Occipital lobe (tissue), 2 donors: Measurements from ENCODE around the gene FURIN. TPM values are rescaled to one million over a fixed set of nuclear protein-coding genes. Genes with fewer than 3 reads are reported as not detected.
"Not testable (repeated sequence)": the region's sequence is repeated elsewhere in the genome, so short reads cannot be mapped to it uniquely, and the experiment has no call there.

Experiments used
- DNase-seq: peaks from one replicate; lab custom pipeline; 2025; lab: John Stamatoyannopoulos, UW
- total RNA-seq: library from RNA; depleted of rRNA; stranded (reverse); fragments of >200 nt; gene quantifications from one replicate; pipeline ENCODE4 v1.2.3, GENCODE V29; 2014

FURIN gene
- total RNA-seq, 1 donor from 2014 or later, result 8.7 TPM

DNA sequence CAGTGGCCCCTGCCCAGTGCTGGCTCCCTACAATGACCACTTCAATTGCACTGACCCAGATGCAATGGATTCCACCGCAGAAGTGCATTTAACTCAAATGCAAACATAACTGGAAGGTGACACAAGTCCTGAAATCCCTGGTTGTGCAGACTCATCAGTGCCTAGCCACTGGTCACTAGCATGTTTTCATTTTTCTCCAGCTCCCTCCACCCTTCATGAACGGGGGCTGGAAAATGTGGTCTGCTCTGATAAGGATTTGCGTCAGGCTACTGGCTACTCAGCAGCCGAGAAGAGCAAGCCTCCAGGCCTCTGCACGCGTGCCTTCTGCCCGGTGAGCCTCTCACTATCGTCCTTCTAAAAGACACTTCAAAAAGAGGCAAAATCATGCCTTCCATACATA, 27.4 kb upstream of the FURIN start:
- no peak for DNase-seq

DNA sequence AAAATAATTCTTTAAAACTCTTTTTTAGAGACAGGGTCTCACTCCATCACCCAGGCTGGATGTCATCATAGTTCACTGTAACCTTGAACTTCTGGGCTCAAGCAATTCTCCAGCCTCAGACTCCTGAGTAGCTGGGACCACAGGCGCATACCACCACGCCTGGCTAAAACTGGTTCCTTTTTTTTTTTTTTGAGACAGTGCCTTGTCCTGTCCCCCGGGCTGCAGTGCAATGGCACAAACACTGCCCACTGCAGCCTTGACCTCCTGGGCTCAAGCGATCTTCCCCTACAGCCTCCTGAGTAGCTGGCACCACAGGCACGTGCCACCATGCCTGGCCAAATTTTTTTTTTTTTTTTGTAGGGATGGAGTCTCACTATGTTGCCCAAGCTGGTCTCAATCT, 23.7 kb upstream of the FURIN start:
- DNase-seq, result no peak

DNA sequence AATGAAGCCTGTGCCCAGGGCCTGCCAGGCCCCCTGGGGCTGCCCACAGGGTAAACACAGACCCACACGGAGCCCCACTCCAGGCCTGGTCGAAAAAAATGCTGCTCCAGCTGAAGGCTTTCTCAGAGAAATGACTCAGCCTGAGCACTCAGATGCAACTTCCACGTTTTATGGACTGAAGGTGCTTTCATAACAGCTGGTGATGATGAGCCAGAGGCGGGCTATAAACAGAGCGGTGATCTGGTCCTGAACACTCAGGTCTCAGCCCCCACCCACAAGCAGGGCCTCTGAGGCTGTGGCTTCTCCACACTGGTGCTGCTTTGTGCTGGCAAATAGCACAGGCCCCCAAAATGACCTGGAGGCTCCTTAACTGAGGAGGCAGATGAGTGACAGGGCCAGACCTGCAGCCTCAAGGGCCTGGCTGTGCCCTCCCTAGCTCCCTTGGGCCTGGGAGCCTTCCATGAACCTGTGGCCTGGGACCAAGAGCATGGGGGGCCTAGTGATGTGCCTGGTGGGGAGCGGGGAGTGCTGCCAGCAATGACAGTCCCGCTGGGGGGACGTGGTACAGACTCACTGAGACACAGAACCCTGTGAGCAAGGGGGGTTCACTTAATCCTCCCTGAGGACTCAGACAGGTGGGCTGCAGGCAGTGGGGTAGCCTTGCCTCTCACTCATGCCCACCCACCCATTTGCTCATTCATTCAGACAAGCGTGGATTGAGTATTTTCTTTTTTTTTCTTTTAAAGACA, 23.0 kb upstream of the FURIN start:
- DNase-seq, result no peak

DNA sequence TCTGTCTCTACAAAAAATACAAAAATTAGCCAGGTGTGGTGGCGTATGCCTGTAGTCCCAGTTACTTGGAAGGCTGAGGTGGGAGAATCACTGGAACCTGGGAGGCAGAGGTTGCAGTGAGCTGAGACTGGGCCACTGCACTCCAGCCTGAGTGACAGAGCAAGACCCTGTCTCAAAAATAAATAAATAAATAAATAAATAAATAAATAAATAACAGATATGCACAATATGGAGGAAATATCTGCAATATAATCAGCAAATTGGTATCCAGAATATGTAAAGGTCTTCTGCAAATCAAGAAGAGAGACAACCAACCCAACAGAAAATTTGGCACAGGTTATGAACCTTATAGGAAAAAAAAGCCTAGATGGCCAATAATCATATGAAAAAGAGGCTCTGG, 19.0 kb upstream of the FURIN start:
- DNase-seq, result not testable (repeated sequence)

DNA sequence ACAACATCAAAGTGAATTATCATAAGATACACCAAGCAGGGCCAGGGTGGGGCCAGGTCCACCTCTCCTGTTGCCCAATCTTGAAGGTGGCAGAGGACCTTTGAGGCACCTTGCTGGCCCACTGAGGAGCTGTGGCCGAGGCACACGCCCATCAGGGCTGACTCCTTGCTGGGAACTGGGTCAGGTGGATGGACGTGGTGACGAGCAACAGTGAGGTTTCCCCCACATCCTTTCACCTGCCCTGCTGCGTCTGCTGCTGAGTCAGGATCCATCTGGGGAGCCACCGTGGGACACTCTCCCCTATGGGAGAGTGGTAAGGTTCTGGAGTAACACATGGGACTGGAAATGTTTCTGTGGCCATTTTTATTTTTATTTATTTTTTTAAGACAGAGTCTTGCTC, 17.3 kb upstream of the FURIN start:
- DNase-seq, result no peak

DNA sequence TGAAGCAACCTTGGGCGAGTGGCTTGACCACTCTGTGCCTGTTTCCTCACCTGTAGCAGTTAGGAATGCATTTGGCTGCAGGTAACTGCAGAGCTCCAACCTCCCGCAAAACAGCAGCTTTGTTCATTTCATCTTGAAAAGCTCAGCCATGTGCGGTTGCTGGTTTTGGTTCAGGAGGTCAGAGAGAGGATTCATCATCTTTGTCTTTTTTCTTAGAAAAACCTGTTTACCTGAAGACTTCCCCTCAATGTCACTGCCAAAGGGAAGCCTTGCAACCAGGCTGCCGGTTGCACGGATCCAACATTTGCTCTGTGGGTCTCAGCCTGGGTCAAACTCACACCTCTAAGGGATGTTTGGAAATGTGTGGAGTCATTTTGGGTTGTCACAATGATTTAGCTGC, 16.4 kb upstream of the FURIN start:
- no peak for DNase-seq

DNA sequence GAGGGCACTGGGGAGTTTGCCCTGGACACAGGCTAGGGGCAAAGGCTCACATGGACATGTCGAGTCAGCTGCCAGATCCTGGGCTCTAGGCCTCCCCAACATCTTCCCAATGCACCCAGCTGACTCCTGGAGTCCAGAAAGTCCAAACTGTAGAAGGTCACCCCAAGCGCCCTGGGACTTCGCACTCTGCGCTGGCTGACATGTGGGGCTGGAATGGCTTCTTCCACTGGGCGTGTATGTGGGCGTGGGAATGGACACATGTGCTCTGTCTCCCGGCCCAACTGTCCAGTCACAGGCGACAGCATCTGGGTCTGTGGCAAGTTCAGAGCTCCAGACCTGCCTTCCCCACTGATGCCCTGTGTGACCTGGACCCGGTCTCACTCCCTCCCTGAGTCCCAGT, 13.2 kb upstream of the FURIN start:
- DNase-seq, result no peak

DNA sequence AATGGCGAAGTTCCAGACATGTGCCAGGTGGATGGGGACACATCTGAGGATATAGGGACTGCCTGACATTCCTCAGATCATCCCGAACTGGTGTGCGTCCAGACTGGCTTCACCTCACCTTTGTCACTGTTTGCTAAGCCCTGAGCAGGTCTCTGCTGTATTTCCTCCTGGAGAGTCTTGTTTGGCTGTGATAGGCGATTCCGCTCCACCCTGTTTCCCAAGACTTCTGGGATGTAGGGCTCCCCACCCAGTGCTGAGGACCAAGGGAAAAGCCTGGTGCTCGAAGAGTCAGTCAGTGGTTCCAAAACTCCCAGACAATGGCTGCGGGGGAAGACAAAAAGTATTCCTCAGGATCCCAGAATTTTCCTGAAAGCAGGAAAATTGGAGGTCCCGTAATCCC, 11.1 kb upstream of the FURIN start:
- no peak for DNase-seq

DNA sequence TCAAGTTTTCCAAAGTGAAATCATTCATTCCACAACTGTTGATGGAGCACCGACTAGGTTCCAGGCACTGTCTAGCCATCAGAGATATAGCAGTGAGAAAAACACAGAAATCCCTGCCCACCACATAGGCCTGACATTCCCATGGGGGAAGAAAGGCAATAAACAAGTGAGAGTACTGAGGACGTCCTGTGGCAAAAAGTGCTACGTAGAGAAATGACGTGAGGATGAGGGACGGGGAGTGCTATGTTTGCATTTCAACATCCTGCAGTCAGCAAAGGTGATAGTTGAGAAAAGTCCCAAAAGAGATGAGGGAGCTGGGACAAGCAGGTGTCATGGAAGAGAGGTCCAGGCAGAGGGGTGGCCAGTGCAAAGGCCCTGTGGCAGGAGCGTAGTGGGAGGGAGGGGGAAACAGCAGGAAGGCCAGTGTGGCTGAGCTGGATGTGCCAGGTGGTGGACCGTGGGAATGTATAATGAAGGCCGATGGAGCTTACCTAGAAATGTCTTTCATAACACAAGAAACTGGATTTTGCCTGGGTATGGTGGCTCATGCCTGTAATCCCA, 10.4 kb upstream of the FURIN start:
- DNase-seq, result no peak

DNA sequence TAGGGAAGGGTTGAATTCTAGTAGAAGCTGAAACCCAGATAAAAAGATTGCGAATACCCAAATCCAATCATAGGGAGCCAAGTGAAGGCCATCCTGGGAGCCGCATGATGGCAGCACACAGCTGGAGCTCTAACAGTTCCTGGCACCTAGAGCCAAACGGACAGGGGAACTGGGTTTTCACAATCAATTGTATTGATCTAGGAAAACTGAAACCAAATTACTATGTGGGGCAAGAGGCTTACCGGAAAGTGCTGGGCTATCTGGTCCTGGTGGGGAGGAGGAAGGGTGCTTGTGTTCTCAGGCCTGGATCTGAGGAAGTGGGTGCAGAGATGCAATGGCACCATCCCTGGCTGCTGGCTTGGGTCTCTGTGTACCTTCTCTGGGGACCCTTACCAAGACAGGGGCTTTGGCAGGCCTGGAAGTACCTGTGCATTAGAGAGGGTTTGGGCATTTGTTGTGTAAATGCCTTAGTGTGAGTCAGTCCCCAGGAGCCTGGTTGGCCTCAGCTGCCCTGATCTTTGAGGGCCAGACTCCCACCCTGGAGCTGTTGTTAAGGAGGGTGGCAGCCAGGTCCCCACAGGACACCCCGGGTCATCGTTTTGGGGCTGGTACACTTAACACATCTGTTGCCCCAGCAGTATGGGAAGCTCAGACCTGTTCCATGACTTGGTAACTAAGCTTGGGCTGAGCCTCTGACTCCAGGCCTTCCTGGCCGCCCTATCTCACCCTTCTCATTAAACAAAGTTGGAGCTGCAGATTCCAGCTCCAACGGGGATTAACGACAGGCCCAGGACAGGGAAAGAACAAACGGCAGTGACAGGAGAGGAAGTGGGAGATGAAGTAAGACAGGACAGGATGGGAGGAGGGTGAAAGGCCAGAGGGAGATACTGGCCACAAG, 8.9 kb upstream of the FURIN start:
- DNase-seq, result no peak

DNA sequence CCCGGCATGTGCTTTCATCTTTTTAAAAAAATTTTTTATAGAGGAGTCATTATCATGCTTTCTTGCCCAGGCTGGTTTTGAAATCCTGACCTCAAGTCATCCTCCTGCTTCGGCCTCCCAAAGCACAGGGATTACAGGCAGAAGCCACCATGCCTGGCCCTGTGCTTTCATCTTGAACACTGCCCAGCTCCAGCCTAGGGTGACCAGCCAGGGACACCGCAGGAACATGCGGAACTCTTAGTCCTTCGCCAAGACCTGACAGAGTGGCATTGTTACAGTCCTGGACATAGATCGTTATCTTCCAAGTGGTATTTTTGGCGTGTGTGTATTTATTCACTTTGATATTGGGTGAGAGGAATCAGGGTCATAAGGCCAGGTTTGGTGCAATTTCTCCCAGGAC, 7.9 kb upstream of the FURIN start:
- DNase-seq, result no peak

DNA sequence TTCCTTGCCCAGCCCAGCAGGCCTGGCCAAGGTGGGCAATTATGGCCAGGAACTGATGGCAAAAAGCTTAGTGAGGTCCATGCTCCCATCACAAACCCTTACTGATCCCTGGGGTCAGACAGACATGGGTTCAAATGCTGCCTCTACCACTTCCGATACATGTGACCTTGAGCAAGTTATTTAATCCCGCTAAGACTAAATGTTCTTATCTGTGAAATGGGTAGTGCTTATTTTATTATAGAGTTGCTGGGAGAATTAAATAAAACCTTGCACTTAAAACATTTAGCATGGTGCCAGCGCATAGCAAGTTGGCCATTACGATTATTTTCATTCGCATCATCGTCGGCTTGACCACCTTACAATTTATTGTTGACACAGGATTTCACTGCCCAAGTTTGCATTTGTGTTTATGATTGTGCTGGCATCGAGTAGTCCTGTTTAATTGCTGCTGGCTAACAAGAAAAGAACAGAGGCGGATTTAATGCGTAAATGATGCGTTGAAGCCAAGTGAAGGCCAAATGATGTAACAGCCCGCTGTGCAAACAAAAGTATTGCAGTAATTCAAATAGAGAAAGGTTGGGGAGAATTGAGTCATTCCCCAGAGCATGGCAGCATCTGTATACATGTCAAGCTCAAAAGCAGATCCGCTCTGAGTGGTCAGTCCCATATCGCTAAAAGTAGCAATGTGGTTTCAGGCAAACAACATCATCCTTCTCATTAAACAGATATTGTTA, 7.3 kb upstream of the FURIN start:
- DNase-seq, result no peak

DNA sequence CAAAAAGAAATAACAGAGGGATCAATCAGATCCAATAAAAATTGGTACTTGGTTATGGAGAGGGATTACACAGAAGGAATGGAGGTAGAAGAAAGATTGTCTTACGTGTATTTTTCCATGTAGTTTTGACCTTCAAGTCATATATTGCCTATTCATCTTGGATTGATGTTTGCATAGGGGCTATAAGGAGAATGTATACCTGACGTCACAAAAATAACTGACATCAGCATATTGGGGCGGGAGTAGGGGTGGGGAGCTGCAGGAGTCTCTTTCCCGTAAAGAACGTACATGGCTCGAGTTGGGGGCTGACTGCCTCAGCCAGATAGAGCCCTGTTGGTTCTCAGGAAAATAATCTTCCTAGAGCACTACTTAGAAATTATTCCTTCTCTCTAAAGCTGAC, 5.9 kb upstream of the FURIN start:
- no peak for DNase-seq

DNA sequence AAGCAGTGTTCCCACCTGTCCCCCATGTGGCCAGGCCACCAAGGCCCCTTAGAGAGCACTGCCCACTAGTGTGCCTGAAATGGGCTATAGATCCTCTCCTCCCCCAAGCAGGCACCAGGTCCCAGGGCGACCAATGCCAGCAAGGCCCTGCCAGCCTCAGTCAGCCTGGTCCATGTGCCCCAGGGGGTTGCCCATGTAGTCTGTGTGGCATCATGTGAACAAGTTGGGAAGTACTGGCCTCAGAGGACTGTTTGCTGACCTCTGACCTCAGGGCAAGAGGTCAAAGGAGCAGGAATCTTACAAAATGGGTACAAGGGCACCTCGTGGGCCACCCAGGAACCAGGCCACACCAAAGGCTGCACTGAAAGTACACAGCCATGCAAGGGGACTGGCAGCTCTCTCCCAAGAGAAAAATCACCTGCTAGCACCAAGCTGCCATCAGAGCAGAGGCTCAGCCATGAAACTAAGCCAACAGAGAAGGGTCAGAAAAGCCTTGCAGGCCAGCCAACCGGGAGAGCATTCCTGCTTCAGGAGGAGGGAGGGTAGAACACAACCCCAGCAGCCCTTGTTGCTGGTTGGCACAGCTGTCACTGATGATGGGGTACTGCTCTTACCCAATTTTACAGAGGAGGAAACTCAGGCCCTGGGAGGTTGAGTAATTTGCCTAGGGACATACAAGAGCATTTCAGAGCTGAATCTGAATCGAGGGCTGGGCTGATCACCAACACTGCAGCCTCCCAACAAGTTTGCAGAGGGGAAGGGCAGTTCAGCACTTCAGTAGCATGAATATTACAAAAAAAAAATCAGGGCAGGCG, 5.2 kb upstream of the FURIN start:
- no peak for DNase-seq

DNA sequence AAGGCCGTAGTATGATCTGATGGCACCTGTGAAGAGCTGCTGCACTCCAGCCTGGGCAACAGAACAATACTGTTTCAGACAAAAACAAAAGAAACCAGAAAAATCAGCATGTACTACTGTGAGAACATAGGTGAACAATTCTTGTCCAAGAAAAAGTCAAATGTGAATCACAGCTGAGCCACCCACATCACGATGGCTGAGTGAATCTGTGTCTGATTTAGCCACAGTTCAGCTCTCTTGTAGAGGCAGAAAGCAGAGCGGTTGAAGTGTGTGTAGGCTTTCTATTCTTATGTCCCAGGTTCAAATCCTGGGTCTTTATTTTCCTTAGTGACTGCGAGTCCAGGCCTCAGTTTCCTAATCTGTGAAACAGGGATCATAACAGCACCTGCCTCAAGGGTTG, 4.4 kb upstream of the FURIN start:
- DNase-seq, result no peak

DNA sequence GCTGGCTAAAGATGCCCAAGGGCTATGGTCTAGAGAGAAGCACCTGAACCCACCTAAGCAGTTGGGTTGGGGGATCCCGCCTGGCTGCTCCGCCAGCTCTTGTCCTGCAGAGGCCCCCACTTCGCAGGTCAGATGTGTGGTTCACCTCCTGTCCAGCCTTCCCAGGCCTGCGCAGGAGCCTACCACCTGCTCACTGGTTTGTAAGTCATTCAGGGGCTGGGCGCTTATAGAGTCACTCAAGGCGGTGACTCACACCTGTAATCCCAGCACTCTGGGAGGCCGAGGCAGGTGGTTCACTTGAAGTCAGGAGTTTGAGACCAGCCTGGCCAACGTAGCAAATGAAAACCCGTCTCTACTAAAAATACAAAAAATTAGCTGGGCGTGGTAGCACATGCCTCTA, 3.9 kb upstream of the FURIN start:
- no peak for DNase-seq

DNA sequence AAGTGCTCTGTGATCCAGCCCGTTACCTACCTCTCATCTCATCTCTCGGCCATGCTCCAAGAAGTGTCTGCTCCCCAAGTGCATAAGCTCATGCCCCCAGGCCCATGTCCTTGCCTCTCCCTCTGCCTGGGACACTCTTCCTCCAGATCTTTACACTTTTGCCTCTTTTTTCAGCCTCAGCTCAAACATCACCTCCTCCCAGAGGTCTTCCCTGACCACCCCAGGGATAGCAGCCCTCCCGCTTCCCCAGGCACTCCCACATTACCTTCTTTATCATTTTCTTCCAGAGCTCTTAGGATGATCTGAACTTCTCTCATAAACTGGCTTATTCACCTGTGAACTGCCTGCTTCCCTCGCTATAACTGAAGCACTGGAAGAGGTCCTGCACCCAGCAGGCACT, 2.7 kb upstream of the FURIN start:
- DNase-seq, result no peak

DNA sequence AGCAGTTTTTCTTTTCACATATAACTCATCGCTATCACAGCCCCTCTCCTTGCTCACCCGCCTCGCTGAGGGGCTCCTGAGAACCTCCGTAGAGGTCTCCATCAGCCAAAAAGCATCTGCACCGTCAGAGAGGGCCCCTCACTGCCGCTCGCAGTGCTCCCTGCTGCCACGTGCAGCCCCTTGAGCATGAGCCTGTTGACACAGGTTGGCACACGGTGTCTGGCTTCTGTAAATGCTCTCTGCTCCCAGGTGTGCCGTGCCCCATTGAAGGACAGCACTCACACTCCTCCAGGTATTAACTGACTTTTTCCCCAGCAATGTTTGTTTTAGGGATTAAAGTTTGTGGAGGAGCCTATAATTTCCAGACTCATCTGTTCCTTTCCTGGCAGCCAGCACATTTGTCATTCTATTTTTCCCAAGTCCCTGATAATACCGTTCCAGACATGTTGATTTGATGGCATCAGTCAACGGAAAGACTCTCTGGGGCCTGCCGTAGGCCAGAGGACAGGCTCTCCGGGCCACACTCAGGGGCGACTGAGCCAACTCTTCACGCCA, 2.1 kb upstream of the FURIN start:
- DNase-seq, result no peak

DNA sequence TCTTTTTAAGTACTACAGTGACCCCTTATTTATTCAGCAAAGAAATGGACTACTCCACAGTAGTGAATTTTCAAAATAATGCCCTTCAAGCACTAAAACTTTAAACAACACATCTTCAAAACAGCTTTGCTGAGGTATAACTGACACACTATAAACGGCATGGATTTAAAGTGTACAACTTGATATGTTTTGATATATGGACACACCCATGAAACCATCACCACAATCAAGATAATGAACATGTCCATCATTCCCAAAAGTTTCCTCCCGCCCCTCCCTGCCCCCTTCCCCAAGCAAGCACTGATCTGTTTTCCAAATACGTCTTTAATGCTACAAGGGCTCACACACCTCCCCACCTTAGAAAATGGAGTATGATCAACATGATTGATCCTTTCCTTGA, 1.6 kb upstream of the FURIN start:
- no peak for DNase-seq

DNA sequence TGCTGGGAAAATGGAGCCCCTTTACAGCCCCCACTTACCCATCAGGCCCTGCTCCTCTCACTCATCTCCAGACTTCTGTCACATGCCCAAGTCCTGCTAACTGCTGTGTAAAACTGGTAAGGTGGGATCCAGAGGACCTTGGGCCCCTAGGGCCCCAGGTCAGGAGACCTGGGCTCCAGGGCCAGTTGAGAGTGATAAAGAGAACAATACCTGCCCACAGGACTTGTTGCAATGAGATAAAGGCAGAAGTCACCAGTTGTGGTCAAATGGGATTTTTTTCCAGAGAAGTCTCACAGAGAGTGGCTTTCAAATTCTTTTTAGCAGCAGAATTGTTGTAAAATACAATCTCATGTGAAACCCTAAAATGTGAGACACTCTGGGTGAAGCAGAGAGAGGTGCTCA, 753 bp downstream of the FURIN start:
- DNase-seq, result no peak
